IMR-90 (cell line): ENCODE data around the gene MAP3K1. TPM values are rescaled to one million over a fixed set of nuclear protein-coding genes. Genes with fewer than 3 reads are reported as not detected.

Experiments
- ATAC-seq: fragments of 200-7000 bp; cut with Tn5 transposase; 2 replicates; pipeline ENCODE4 v1.9.1; 2020; ENCODE audit warnings: low read depth, mild to moderate bottlenecking, moderate library complexity
- BruUV-seq: library from RNA; stranded (reverse); fragments of 400-500 nt; replicated peaks from 2 replicates; lab custom pipeline; 2021; lab: Mats Ljungman, UMichigan
- CTCF ChIA-PET: fragments of 300-600 bp; formaldehyde crosslinking; extraction: SDS; loops from one replicate; lab custom pipeline; 2021; ENCODE audit warnings: antibody characterized with exemption; lab: Yijun Ruan, JAX
- POLR2A ChIA-PET: fragments of 300-600 bp; sonication (Branson Sonifier 250); formaldehyde crosslinking; loops from one replicate; lab custom pipeline; 2022; ENCODE audit warnings: antibody characterized with exemption; ENCODE audit not compliant: unreplicated experiment; lab: Charles Lee
- DNase-seq: peaks from one replicate; pipeline ENCODE4 v3.0.0; 2013
- H2AFZ ChIP-seq: replicated peaks from 2 replicates; pipeline ENCODE3; 2013; ENCODE audit warnings: low read length, mild to moderate bottlenecking; ENCODE audit not compliant: poor library complexity
- H2AK5ac ChIP-seq: 2 replicates; pipeline ENCODE4 v1.6.1; 2013; ENCODE audit warnings: low read depth, low read length, inconsistent platforms
- H2AK9ac ChIP-seq: replicated peaks from 2 replicates; pipeline ENCODE3; 2013; ENCODE audit warnings: mild to moderate bottlenecking, low read depth, low read length, moderate library complexity; ENCODE audit not compliant: poor library complexity
- H2BK120ac ChIP-seq: 2 replicates; pipeline ENCODE4 v1.6.1; 2013; ENCODE audit warnings: low read depth, low read length, inconsistent platforms
- H2BK15ac ChIP-seq: 3 replicates; pipeline ENCODE4 v1.6.1; 2013; ENCODE audit warnings: low read depth, low read length, inconsistent platforms
- H2BK20ac ChIP-seq: 2 replicates; pipeline ENCODE4 v1.6.1; 2013; ENCODE audit warnings: low read depth, mild to moderate bottlenecking, inconsistent platforms, low read length, moderate library complexity
- H2BK5ac ChIP-seq: 2 replicates; pipeline ENCODE4 v1.6.1; 2013; ENCODE audit warnings: mild to moderate bottlenecking, low read depth, low read length, inconsistent platforms; ENCODE audit not compliant: poor library complexity, severe bottlenecking
- H3K14ac ChIP-seq: replicated peaks from 2 replicates; pipeline ENCODE4 v1.6.1; 2013; ENCODE audit warnings: low read depth, low read length, inconsistent platforms
- H3K18ac ChIP-seq: 2 replicates; pipeline ENCODE4 v1.6.1; 2013; ENCODE audit warnings: low read depth, low read length, control low read depth
- H3K23ac ChIP-seq: 2 replicates; pipeline ENCODE4 v1.6.1; 2013; ENCODE audit warnings: low read depth, low read length, inconsistent platforms
- H3K27ac ChIP-seq: 2 replicates; pipeline ENCODE4 v1.5.1; 2013; ENCODE audit warnings: mild to moderate bottlenecking, control low read depth, low read length; ENCODE audit not compliant: insufficient read depth
- H3K27me3 ChIP-seq: 2 replicates; pipeline ENCODE4 v1.6.1; 2013; ENCODE audit warnings: low read length; ENCODE audit not compliant: control insufficient read depth, insufficient read depth
- H3K36me3 ChIP-seq: 2 replicates; pipeline ENCODE4 v1.6.1; 2013; ENCODE audit warnings: low read length, mixed read lengths; ENCODE audit not compliant: control insufficient read depth, insufficient read depth
- H3K4ac ChIP-seq: 2 replicates; pipeline ENCODE4 v1.6.1; 2013; ENCODE audit warnings: low read depth, low read length, inconsistent platforms
- H3K4me1 ChIP-seq: 2 replicates; pipeline ENCODE4 v1.6.1; 2013; ENCODE audit warnings: low read length, mixed read lengths; ENCODE audit not compliant: control insufficient read depth, insufficient read depth
- H3K4me2 ChIP-seq: 2 replicates; pipeline ENCODE4 v1.6.1; 2013; ENCODE audit warnings: low read depth, mild to moderate bottlenecking, control low read depth, low read length, moderate library complexity
- H3K4me3 ChIP-seq: 2 replicates; pipeline ENCODE4 v1.5.1; 2013; ENCODE audit warnings: low read depth, mild to moderate bottlenecking, control low read depth, low read length, moderate library complexity; ENCODE audit not compliant: insufficient read depth
- H3K56ac ChIP-seq: 2 replicates; pipeline ENCODE4 v1.6.1; 2013; ENCODE audit warnings: low read length, inconsistent platforms; ENCODE audit not compliant: insufficient read depth; ENCODE audit errors: extremely low read depth
- H3K79me1 ChIP-seq, 2 experiments: 2 replicates each; pipeline ENCODE4 v1.6.1; 2013; ENCODE audit warnings: low read length in 2 of 2, inconsistent platforms in 1 of 2, low read depth in 1 of 2
- H3K9ac ChIP-seq: 2 replicates; pipeline ENCODE4 v1.6.1; 2013; ENCODE audit warnings: low read depth, low read length, control low read depth
- H3K9me1 ChIP-seq: 2 replicates; pipeline ENCODE4 v1.6.1; 2013; ENCODE audit warnings: low read length, inconsistent platforms; ENCODE audit not compliant: insufficient read depth
- H3K9me3 ChIP-seq: 2 replicates; pipeline ENCODE4 v1.6.1; 2013; ENCODE audit warnings: low read length; ENCODE audit not compliant: control insufficient read depth, insufficient read depth
- H4K20me1 ChIP-seq: 2 replicates; pipeline ENCODE4 v1.6.1; 2013; ENCODE audit warnings: low read length, inconsistent platforms; ENCODE audit not compliant: insufficient read depth
- H4K5ac ChIP-seq: 2 replicates; pipeline ENCODE4 v1.6.1; 2013; ENCODE audit warnings: mild to moderate bottlenecking, low read depth, low read length, control low read depth
- H4K8ac ChIP-seq, 2 experiments: 2 replicates each; pipeline ENCODE4 v1.6.1; 2013; ENCODE audit warnings: low read depth in 2 of 2, low read length in 2 of 2, control low read depth in 1 of 2, inconsistent platforms in 1 of 2
- H4K91ac ChIP-seq: 2 replicates; pipeline ENCODE4 v1.6.1; 2013; ENCODE audit warnings: low read depth, low read length, inconsistent platforms; ENCODE audit not compliant: insufficient read depth
- BHLHE40 ChIP-seq: fragments of 150-350 bp; IDR thresholded peaks from 2 replicates; pipeline ENCODE4 v1.6.1; 2016; ENCODE audit warnings: mild to moderate bottlenecking, low read depth, low read length
- CEBPB ChIP-seq: IDR thresholded peaks from 2 replicates; pipeline ENCODE4 v1.6.1; 2012; ENCODE audit warnings: low read depth, low read length, improper control_type of control experiment
- MAFK ChIP-seq: IDR thresholded peaks from 2 replicates; pipeline ENCODE4 v1.6.1; 2012; ENCODE audit warnings: low read depth, low read length, improper control_type of control experiment
- MXI1 ChIP-seq: IDR thresholded peaks from 2 replicates; pipeline ENCODE4 v1.6.1; 2012; ENCODE audit warnings: low read depth, mild to moderate bottlenecking, low read length, moderate library complexity, borderline replicate concordance
- POLR2A ChIP-seq: IDR thresholded peaks from 2 replicates; pipeline ENCODE4 v1.6.1; 2012; ENCODE audit warnings: mild to moderate bottlenecking, low read depth, low read length
- USF2 ChIP-seq: fragments of 150-350 bp; IDR thresholded peaks from 2 replicates; pipeline ENCODE4 v1.6.1; 2017; ENCODE audit warnings: mild to moderate bottlenecking, antibody characterized with exemption, low read length, low read depth
- WGBS, 2 experiments: methylation state at CpG; one replicate each; pipeline versions ENCODE4 v1.1.5 to v1.1.7; 2013; ENCODE audit warnings: missing lambda C conversion rate in 2 of 2; ENCODE audit not compliant: insufficient read length in 1 of 2; ENCODE audit errors: extremely low coverage in 2 of 2; 5-methylcytosine and 5-hydroxymethylcytosine counted together
- dilution Hi-C: fragments of 300-500 bp; cut with HindIII; formaldehyde crosslinking; loops from one replicate; pipeline ENCODE4 v1.14.3; 2018; ENCODE audit warnings: low sequenced_read_pairs; ENCODE audit not compliant: unreplicated experiment
- in situ Hi-C: fragments of 300-500 bp; cut with MboI; formaldehyde crosslinking; loops from 3 replicates; pipeline ENCODE4 v1.14.3; 2019; ENCODE audit warnings: low sequenced_read_pairs, inconsistent platforms, mixed read lengths
- intact Hi-C: fragments of 100-400 bp; cut with micrococcal nuclease; formaldehyde crosslinking; loops from 2 replicates; pipeline ENCODE4 v1.10.0; 2022
- polyA plus RNA-seq, 3 experiments: library from polyadenylated mRNA; depleted of rRNA; stranded (reverse); fragments of >200 nt; gene quantifications; 2 replicates each; pipeline ENCODE4 v1.2.3, GENCODE V29; 2012; ENCODE audit warnings: low replicate concordance in 1 of 3
- total RNA-seq: library from RNA; depleted of rRNA; stranded (reverse); fragments of >200 nt; gene quantifications from 2 replicates; pipeline ENCODE4 v1.2.3, GENCODE V29; 2012

MAP3K1 gene
- total and polyA plus RNA-seq, 2 of the 4 experiments (the other 2 are of a cell fraction): 3.8 to 18.8 TPM

GRCh38 chr5:56802205-56802604 lies 13.1 kb upstream of the MAP3K1 start:
- CTCF ChIA-PET: interaction anchor here (1.0 kb wide), 1 partner anchor 14 kb away, joined by 3 read pairs; no protein-coding TSS in a partner anchor
- no peak for DNase-seq
- 70% methylated on average over 2 of the region's 2 CpGs; no CpG with 5 or more reads in 1 of the 2 experiments for WGBS, 2 experiments
- in situ Hi-C loops: no loop called here
- no peak overlapping the region for H4K91ac ChIP-seq
- H2AK9ac ChIP-seq: no peak overlapping the region
- no peaks in the 10 kb centered on the region for H3K36me3 ChIP-seq
- H3K9me1 ChIP-seq: no peaks in the 10 kb centered on the region; the same call in 1 of the 2 replicates
- no peak overlapping the region for H2AFZ ChIP-seq
- TF ChIP-seq USF2: no peak
- no peak for TF ChIP-seq MAFK
- no peak for TF ChIP-seq MXI1
- TF ChIP-seq CEBPB: no peak
- TF ChIP-seq BHLHE40: no peak
- TF ChIP-seq POLR2A: no peak
- H4K5ac ChIP-seq: no peak overlapping the region
- no peaks in the 10 kb centered on the region for H3K9me3 ChIP-seq
- H3K79me1 ChIP-seq: no peaks in the 10 kb centered on the region
- intact Hi-C loops: no loop called here
- H3K27me3 ChIP-seq: peaks cover 3% of the 10 kb centered on the region; the same call in 1 of the 2 replicates
- ATAC-seq: no peak
- no peak overlapping the region for H2BK120ac ChIP-seq
- dilution Hi-C loops: no loop called here
- no peaks in the 10 kb centered on the region for H3K4me1 ChIP-seq
- no peak overlapping the region for H3K56ac ChIP-seq
- no peak overlapping the region for H3K23ac ChIP-seq
- no peak overlapping the region for H2AK5ac ChIP-seq
- no peak overlapping the region for H3K18ac ChIP-seq
- H3K4ac ChIP-seq: no peak overlapping the region
- H4K8ac ChIP-seq: no peak overlapping the region
- H3K9ac ChIP-seq: no peak overlapping the region
- H2BK5ac ChIP-seq: no peak overlapping the region
- no peak overlapping the region for H3K4me3 ChIP-seq
- no peak overlapping the region for H2BK20ac ChIP-seq
- POLR2A ChIA-PET: no interaction called here
- no TSS peak for BruUV-seq
- no peak overlapping the region for H3K4me2 ChIP-seq
- no peaks in the 10 kb centered on the region for H4K20me1 ChIP-seq
- no peak overlapping the region for H3K27ac ChIP-seq
- H3K14ac ChIP-seq: no peak overlapping the region
- H2BK15ac ChIP-seq: no peak overlapping the region
